OCI-LY1 (cell line): ENCODE measurements around the gene STXBP6.

Experiments
- H2AFZ ChIP-seq: fragments of 200-600 bp; sonication (generic), shearing (Covaris generic); 2 replicates; pipeline ENCODE4 v1.6.0; 2014; ENCODE audit warnings: antibody characterized with exemption, mild to moderate bottlenecking, low read length
- H3F3A ChIP-seq: fragments of 200-600 bp; sonication (generic), shearing (Covaris generic); 2 replicates; pipeline ENCODE4 v1.6.0; 2014; ENCODE audit warnings: mild to moderate bottlenecking, antibody characterized with exemption, low read length, moderate library complexity; ENCODE audit not compliant: insufficient read depth
- H3K27ac ChIP-seq: fragments of 200-600 bp; sonication (generic); 2 replicates; pipeline ENCODE4 v1.5.1; 2014; ENCODE audit warnings: low read length, mixed run types, mild to moderate bottlenecking, low read depth; ENCODE audit not compliant: poor library complexity, severe bottlenecking
- H3K27me3 ChIP-seq: fragments of 200-600 bp; sonication (generic); 2 replicates; pipeline ENCODE4 v1.6.0; 2014; ENCODE audit warnings: antibody characterized with exemption, mild to moderate bottlenecking, low read length, moderate library complexity; ENCODE audit not compliant: insufficient read depth
- H3K36me3 ChIP-seq: fragments of 200-600 bp; sonication (generic); 2 replicates; pipeline ENCODE4 v1.6.1; 2014; ENCODE audit warnings: mild to moderate bottlenecking, antibody characterized with exemption, low read length, moderate library complexity, mixed read lengths; ENCODE audit not compliant: insufficient read depth
- H3K4me1 ChIP-seq: fragments of 200-600 bp; sonication (generic); 2 replicates; pipeline ENCODE4 v1.5.1; 2014; ENCODE audit warnings: mild to moderate bottlenecking, low read length, moderate library complexity; ENCODE audit not compliant: insufficient read depth, severe bottlenecking
- H3K4me2 ChIP-seq: fragments of 200-600 bp; sonication (generic), shearing (Covaris generic); 2 replicates; pipeline ENCODE4 v1.6.1; 2014; ENCODE audit warnings: low read length
- H3K4me3 ChIP-seq: fragments of 200-600 bp; sonication (generic); 2 replicates; pipeline ENCODE4 v1.5.1; 2014; ENCODE audit warnings: low read length, low read depth, mild to moderate bottlenecking, mixed read lengths; ENCODE audit not compliant: poor library complexity, severe bottlenecking
- H3K79me2 ChIP-seq: fragments of 200-600 bp; shearing (Covaris generic); 2 replicates; pipeline ENCODE4 v1.6.1; 2016; ENCODE audit warnings: mixed run types, low read length, mixed read lengths; ENCODE audit not compliant: insufficient read depth
- H3K9ac ChIP-seq: fragments of 200-600 bp; sonication (generic), shearing (Covaris generic); 2 replicates; pipeline ENCODE4 v1.6.1; 2014; ENCODE audit warnings: mild to moderate bottlenecking, low read length, mixed read lengths
- H3K9me2 ChIP-seq: fragments of 200-600 bp; sonication (generic), shearing (Covaris generic); 2 replicates; pipeline ENCODE4 v1.6.1; 2014; ENCODE audit warnings: low read depth, mild to moderate bottlenecking, low read length, mixed read lengths
- H3K9me3 ChIP-seq: fragments of 200-600 bp; shearing (Covaris generic); 2 replicates; pipeline ENCODE4 v1.6.1; 2014; ENCODE audit warnings: low read length, mixed read lengths
- H4K20me1 ChIP-seq: fragments of 200-600 bp; sonication (generic), shearing (Covaris generic); 2 replicates; pipeline ENCODE4 v1.6.0; 2016; ENCODE audit warnings: mild to moderate bottlenecking, low read length; ENCODE audit not compliant: insufficient read depth
- CTCF ChIP-seq: fragments of 200-600 bp; sonication (generic), shearing (Covaris generic); IDR thresholded peaks from 2 replicates; pipeline ENCODE4 v1.5.1; 2017; ENCODE audit warnings: mild to moderate bottlenecking, antibody characterized with exemption, low read length, moderate library complexity, mixed read lengths
- EZH2 ChIP-seq: fragments of 200-600 bp; sonication (generic), shearing (Covaris generic); IDR thresholded peaks from 2 replicates; pipeline ENCODE4 v1.8.0; 2017; ENCODE audit warnings: borderline replicate concordance, mixed run types, mild to moderate bottlenecking, antibody characterized with exemption, low read length, moderate library complexity, mixed read lengths

Gene STXBP6

DNA sequence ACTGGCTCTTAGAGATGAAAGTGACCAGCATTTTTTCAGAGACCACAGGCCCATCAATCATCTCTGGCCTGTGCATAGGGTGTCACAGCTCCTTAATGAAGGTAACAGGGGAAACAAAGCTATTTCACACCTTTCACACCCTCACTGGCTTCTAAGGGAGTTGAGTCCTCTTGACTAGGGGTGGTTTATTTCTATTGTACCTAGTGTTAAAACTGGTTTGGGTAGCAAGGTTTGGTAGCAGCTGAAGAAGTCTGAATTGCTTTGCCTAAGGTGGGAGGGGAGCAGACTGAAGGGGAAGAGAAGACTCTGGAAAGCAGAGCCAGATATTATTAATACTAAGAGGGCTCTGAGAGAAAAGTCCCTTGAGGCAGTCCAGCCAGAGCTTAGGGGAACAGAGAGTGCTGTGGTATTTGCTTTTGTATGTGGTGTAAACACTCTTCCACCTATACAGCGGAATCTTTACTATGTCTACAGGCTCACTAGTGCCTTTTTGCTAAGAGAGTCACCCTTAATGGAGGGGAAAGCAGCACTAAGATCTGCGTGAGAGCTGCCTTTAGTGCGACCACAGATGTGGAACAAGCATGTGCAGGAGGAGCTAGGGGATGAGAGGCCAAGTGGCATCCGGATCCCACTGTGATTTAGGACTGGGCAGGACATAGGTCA is 95.8 kb downstream of the STXBP6 start:
- Histone ChIP-seq H3K9ac (no peak overlapping the region), H3K36me3 (no peaks in the 10 kb centered on the region), H3K9me2 (no peaks in the 10 kb centered on the region), H3K27ac (no peak overlapping the region), H3K9me3 (no peaks in the 10 kb centered on the region), H3F3A (no peaks in the 10 kb centered on the region), H2AFZ (no peak overlapping the region), H3K27me3 (no peaks in the 10 kb centered on the region), H3K4me1 (no peaks in the 10 kb centered on the region), H3K4me3 (no peak overlapping the region), H3K4me2 (no peak overlapping the region), H3K79me2 (no peaks in the 10 kb centered on the region), H4K20me1 (no peaks in the 10 kb centered on the region)
- TF ChIP-seq CTCF (no peak), EZH2 (no peak)

- no peak overlapping the region for H3K4me2 ChIP-seq
- no peak overlapping the region for H3K27ac ChIP-seq
These were observed 96.9 kb downstream of the STXBP6 start for GRCh38 chr14:24952851-24953666.

GRCh38 chr14:24948261-24948847 is 101.6 kb downstream of the STXBP6 start:
- Histone ChIP-seq H3K9me3 (no peaks in the 10 kb centered on the region), H3K36me3 (no peaks in the 10 kb centered on the region), H4K20me1 (no peaks in the 10 kb centered on the region), H2AFZ (no peak overlapping the region), H3K4me2 (no peak overlapping the region), H3K4me1 (peaks cover 17% of the 10 kb centered on the region), H3F3A (no peaks in the 10 kb centered on the region), H3K27me3 (no peaks in the 10 kb centered on the region), H3K79me2 (no peaks in the 10 kb centered on the region), H3K4me3 (no peak overlapping the region), H3K9ac (no peak overlapping the region), H3K27ac (no peak overlapping the region), H3K9me2 (no peaks in the 10 kb centered on the region)
- TF ChIP-seq CTCF (no peak), EZH2 (no peak)

More at GRCh38 chr14:24952851-24953666, 96.9 kb downstream of the STXBP6 start:
- no peaks in the 10 kb centered on the region for H3K27me3 ChIP-seq
- no peak overlapping the region for H3K9ac ChIP-seq
- H3K4me1 ChIP-seq: no peaks in the 10 kb centered on the region
- no peak overlapping the region for H3K4me3 ChIP-seq
- TF ChIP-seq EZH2: no peak
- TF ChIP-seq CTCF: no peak
- H2AFZ ChIP-seq: no peak overlapping the region
- no peaks in the 10 kb centered on the region for H3K79me2 ChIP-seq
- H4K20me1 ChIP-seq: no peaks in the 10 kb centered on the region
- no peaks in the 10 kb centered on the region for H3K36me3 ChIP-seq
- H3F3A ChIP-seq: no peaks in the 10 kb centered on the region
- no peaks in the 10 kb centered on the region for H3K9me2 ChIP-seq
- no peaks in the 10 kb centered on the region for H3K9me3 ChIP-seq
